H1 (cell line): ENCODE data around the gene KIF3B. TPM values are rescaled to one million over a fixed set of nuclear protein-coding genes. Genes with fewer than 3 reads are reported as not detected.

Experiments used
- CTCF ChIA-PET: fragments of 300-600 bp; sonication (Branson Sonifier 250); formaldehyde crosslinking; loops from one replicate; lab custom pipeline; 2021; ENCODE audit not compliant: partially characterized antibody; lab: Charles Lee
- POLR2A ChIA-PET: fragments of 300-600 bp; sonication (Branson Sonifier 250); formaldehyde crosslinking; loops from one replicate; lab custom pipeline; 2021; ENCODE audit warnings: inconsistent platforms; ENCODE audit not compliant: partially characterized antibody; lab: Charles Lee
- DNase-seq, 2 experiments: peaks; one replicate each; pipeline versions ENCODE4 v3.0.0 to v3.0.0-alpha.2; 2010 to 2022; ENCODE audit warnings: low spot score in 2 of 2, low read depth in 1 of 2, mixed read lengths in 1 of 2
- FAIRE-seq: peaks from 2 replicates; lab custom pipeline; 2011; peaks lifted over from hg19 to GRCh38; lab: Jason Lieb, UNC
- H2AFZ ChIP-seq: 2 replicates; pipeline ENCODE4 v1.8.1; 2012; ENCODE audit warnings: low read length, inconsistent platforms
- H2AK5ac ChIP-seq: 2 replicates; pipeline ENCODE4 v1.6.1; 2013; ENCODE audit warnings: low read depth, low read length
- H2BK120ac ChIP-seq: replicated peaks from 2 replicates; pipeline ENCODE3; 2013; ENCODE audit warnings: low read depth, low read length, inconsistent platforms
- H2BK12ac ChIP-seq: 2 replicates; pipeline ENCODE4 v1.6.1; 2013; ENCODE audit warnings: low read depth, low read length
- H2BK15ac ChIP-seq: 2 replicates; pipeline ENCODE4 v1.6.1; 2013; ENCODE audit warnings: low read length
- H2BK20ac ChIP-seq: 2 replicates; pipeline ENCODE4 v1.6.1; 2013; ENCODE audit warnings: low read length
- H2BK5ac ChIP-seq: 2 replicates; pipeline ENCODE4 v1.6.1; 2013; ENCODE audit warnings: low read depth, low read length
- H3K14ac ChIP-seq: 2 replicates; pipeline ENCODE4 v1.6.1; 2013; ENCODE audit warnings: inconsistent platforms; ENCODE audit not compliant: insufficient read length
- H3K18ac ChIP-seq: 2 replicates; pipeline ENCODE4 v1.6.1; 2013; ENCODE audit warnings: low read length; ENCODE audit errors: extremely low read depth
- H3K23ac ChIP-seq: 2 replicates; pipeline ENCODE4 v1.6.1; 2013; ENCODE audit warnings: inconsistent platforms; ENCODE audit not compliant: insufficient read length
- H3K23me2 ChIP-seq: 2 replicates; pipeline ENCODE4 v1.6.1; 2013; ENCODE audit warnings: low read depth, low read length
- H3K27ac ChIP-seq: 2 replicates; pipeline ENCODE4 v1.6.1; 2011; ENCODE audit warnings: low read depth, low read length, inconsistent platforms
- H3K27me3 ChIP-seq, 4 experiments: replicated peaks in 1 of 4; 1 replicate in 1 of 4; 2 replicates in 3 of 4; pipeline versions ENCODE4 v1.6.1 to v1.8.1; 2011 to 2013; ENCODE audit warnings: low read length in 3 of 4, mild to moderate bottlenecking in 3 of 4, inconsistent platforms in 2 of 4, mixed read lengths in 2 of 4, moderate library complexity in 1 of 4; ENCODE audit not compliant: control insufficient read depth in 3 of 4, insufficient read depth in 3 of 4; ENCODE audit errors: extremely low read depth in 1 of 4
- H3K36me3 ChIP-seq, 4 experiments: 2 replicates each; pipeline versions ENCODE4 v1.6.1 to v1.8.1; 2011 to 2013; ENCODE audit warnings: mild to moderate bottlenecking in 4 of 4, low read length in 3 of 4, moderate library complexity in 2 of 4, control low read depth in 1 of 4, inconsistent platforms in 1 of 4; ENCODE audit not compliant: insufficient read depth in 4 of 4, control insufficient read depth in 2 of 4
- H3K4ac ChIP-seq: replicated peaks from 2 replicates; pipeline ENCODE3; 2013; ENCODE audit warnings: low read length, low read depth, mixed read lengths, inconsistent platforms; ENCODE audit not compliant: insufficient read length
- H3K4me1 ChIP-seq, 4 experiments: replicated peaks in 1 of 4; 1 replicate in 1 of 4; 2 replicates in 3 of 4; pipeline versions ENCODE4 v1.6.1 to v1.8.1; 2011 to 2013; ENCODE audit warnings: low read length in 3 of 4, inconsistent platforms in 2 of 4, mixed read lengths in 1 of 4; ENCODE audit not compliant: insufficient read depth in 4 of 4, control insufficient read depth in 3 of 4
- H3K4me2 ChIP-seq, 2 experiments: 2 replicates each; pipeline versions ENCODE4 v1.6.1 to v1.8.1; 2011 to 2013; ENCODE audit warnings: low read depth in 2 of 2, low read length in 2 of 2, control low read depth in 1 of 2, inconsistent platforms in 1 of 2, mild to moderate bottlenecking in 1 of 2; ENCODE audit not compliant: insufficient read depth in 1 of 2
- H3K4me3 ChIP-seq, 4 experiments: fragments of 200-600, 300-600 bp in 1 of 4; sonication (generic), shearing (Covaris generic), sonication (Bioruptor Twin) in 1 of 4; 2 replicates each; pipeline versions ENCODE4 v1.5.1 to v1.8.1; 2011 to 2016; ENCODE audit warnings: low read length in 4 of 4, low read depth in 3 of 4, control low read depth in 2 of 4, inconsistent platforms in 2 of 4, mild to moderate bottlenecking in 2 of 4, mixed read lengths in 1 of 4, moderate library complexity in 1 of 4; ENCODE audit not compliant: insufficient read depth in 2 of 4; ENCODE audit errors: extremely low read depth in 1 of 4
- H3K56ac ChIP-seq: replicated peaks from 2 replicates; pipeline ENCODE3; 2013; ENCODE audit warnings: low read depth, mild to moderate bottlenecking, mixed read lengths, low read length, inconsistent platforms; ENCODE audit not compliant: insufficient read length
- H3K79me1 ChIP-seq: 2 replicates; pipeline ENCODE4 v1.6.1; 2013; ENCODE audit warnings: low read depth, low read length, control low read depth
- H3K79me2 ChIP-seq, 2 experiments: 2 replicates each; pipeline versions ENCODE4 v1.6.1 to v1.8.1; 2012 to 2013; ENCODE audit warnings: low read length in 2 of 2, mild to moderate bottlenecking in 2 of 2, inconsistent platforms in 1 of 2; ENCODE audit not compliant: insufficient read depth in 2 of 2, control insufficient read depth in 1 of 2
- H3K9ac ChIP-seq, 4 experiments: replicated peaks in 1 of 4; 1 replicate in 1 of 4; 2 replicates in 3 of 4; pipeline versions ENCODE4 v1.6.1 to v1.8.1; 2011 to 2013; ENCODE audit warnings: low read depth in 3 of 4, low read length in 3 of 4, control low read depth in 2 of 4, mild to moderate bottlenecking in 2 of 4, moderate library complexity in 2 of 4, inconsistent platforms in 1 of 4; ENCODE audit errors: extremely low read depth in 1 of 4
- H3K9me3 ChIP-seq, 2 experiments: 2 replicates each; pipeline versions ENCODE4 v1.6.1 to v1.8.1; 2012 to 2013; ENCODE audit warnings: mild to moderate bottlenecking in 2 of 2, moderate library complexity in 2 of 2, control low read depth in 1 of 2, inconsistent platforms in 1 of 2, low read depth in 1 of 2, low read length in 1 of 2, mixed read lengths in 1 of 2; ENCODE audit not compliant: insufficient read depth in 2 of 2
- H4K20me1 ChIP-seq, 2 experiments: replicated peaks in 1 of 2; 2 replicates each; pipeline versions ENCODE3 to v1.8.1; 2011 to 2013; ENCODE audit warnings: inconsistent platforms in 2 of 2, low read length in 2 of 2, mild to moderate bottlenecking in 1 of 2; ENCODE audit not compliant: insufficient read depth in 2 of 2, control insufficient read depth in 1 of 2
- H4K5ac ChIP-seq: 2 replicates; pipeline ENCODE4 v1.6.1; 2013; ENCODE audit warnings: low read length, low read depth, mixed read lengths, inconsistent platforms; ENCODE audit not compliant: insufficient read length
- H4K8ac ChIP-seq: 2 replicates; pipeline ENCODE4 v1.8.0; 2013; ENCODE audit warnings: mild to moderate bottlenecking, moderate library complexity, low read length, inconsistent platforms; ENCODE audit not compliant: insufficient read depth; ENCODE audit errors: extremely low read depth
- H4K91ac ChIP-seq: replicated peaks from 2 replicates; pipeline ENCODE3; 2013; ENCODE audit warnings: low read length, mixed read lengths, inconsistent platforms; ENCODE audit not compliant: insufficient read length
- ASH2L ChIP-seq: fragments of 200-600, 300-600 bp; sonication (generic); IDR thresholded peaks from one replicate; pipeline ENCODE4 v1.7.1; 2017; ENCODE audit warnings: low read length
- CEBPB ChIP-seq: IDR thresholded peaks from 2 replicates; pipeline ENCODE4 v1.6.1; 2012; ENCODE audit warnings: low read depth, low read length
- WGBS, 2 experiments: shearing (Covaris generic) in 1 of 2; methylation state at CpG; one replicate each; pipeline versions ENCODE4 v1.1.6 to v1.1.7; 2013 to 2015; ENCODE audit warnings: low lambda C conversion rate in 2 of 2, mixed read lengths in 2 of 2, inconsistent platforms in 1 of 2, low coverage in 1 of 2, missing lambda C conversion rate in 1 of 2; ENCODE audit not compliant: insufficient replicate concordance in 2 of 2, insufficient coverage in 1 of 2, insufficient read length in 1 of 2; ENCODE audit errors: extremely low coverage in 1 of 2, missing lambda C conversion rate in 1 of 2; 5-methylcytosine and 5-hydroxymethylcytosine counted together
- polyA plus RNA-seq, 7 experiments: library from polyadenylated mRNA; depleted of rRNA in 3 of 7; stranded (reverse) in 5 of 7; unstranded in 2 of 7; fragments of >200 nt in 5 of 7; fragments of 200-250 nt in 2 of 7; gene quantifications; 1 replicate in 5 of 7; 2 replicates in 1 of 7; 4 replicates in 1 of 7; pipeline versions ENCODE4 v1.2.1 to v1.2.3, GENCODE V29; 2011 to 2013; ENCODE audit warnings: missing spikeins in 2 of 7, mixed read lengths in 2 of 7
- total RNA-seq: library from RNA; stranded (reverse); fragmentation: NEBNext Ultra II Directional; extraction: Animal tissue kit (Norgen Biotek cat#: 25700); gene quantifications from 2 replicates; pipeline ENCODE4 v1.2.1, GENCODE V29; 2021

Gene KIF3B
- total and polyA plus RNA-seq, 2 of the 8 experiments (the other 6 are each of a cell fraction or from before 2014, with no cell fraction given) = 10.1 to 22.4 TPM

GRCh38 chr20:32227744-32228688 is 49.4 kb upstream of the KIF3B start:
- DNase-seq (no peak), FAIRE-seq (no peak)
- Histone ChIP-seq H3K4me2 (no peak overlapping the region), H4K5ac (no peak overlapping the region), H3K27ac (no peak overlapping the region), H2AFZ (no peak overlapping the region), H3K9me3 (no peaks in the 10 kb centered on the region), H3K9ac (no peak overlapping the region), H2BK5ac (no peak overlapping the region), H3K4me3 (no peak overlapping the region), H3K23me2 (no peaks in the 10 kb centered on the region), H2BK120ac (no peak overlapping the region), H3K18ac (no peak overlapping the region), H2AK5ac (no peak overlapping the region), H3K36me3 (peaks cover 28 to 38% (median 35%) of the 10 kb centered on the region in 4 experiments; a peak in 7 of 8 replicates), H4K20me1 (peaks cover 0 to 3% of the 10 kb centered on the region in 2 experiments), H2BK15ac (no peak overlapping the region), H3K4me1 (no peaks in the 10 kb centered on the region), H3K27me3 (no peaks in the 10 kb centered on the region), H4K8ac (no peak overlapping the region), H2BK12ac (no peak overlapping the region), H3K79me2 (no peaks in the 10 kb centered on the region), H3K79me1 (no peaks in the 10 kb centered on the region; the same call in 1 of the 2 replicates), H2BK20ac (no peak overlapping the region), H4K91ac (no peak overlapping the region), H3K23ac (no peak overlapping the region), H3K56ac (no peak overlapping the region), H3K4ac (no peak overlapping the region), H3K14ac (no peak overlapping the region)
- TF ChIP-seq CEBPB = 0 out of 2 replicates have a peak, but pooled peaks have one; percentile 7
- no peak for TF ChIP-seq ASH2L
- WGBS, 2 experiments = 94% methylated on average over 22 of the region's 22 CpGs; no CpG with 5 or more reads in 1 of the 2 experiments
- CTCF ChIA-PET = no interaction called here
- POLR2A ChIA-PET = no interaction called here
